Uterus (tissue), 4 donors: ENCODE data around the gene RSPH10B2. TPM values are rescaled to one million over a fixed set of nuclear protein-coding genes. Genes with fewer than 3 reads are reported as not detected.
"Not testable (repeated sequence)": the region's sequence is repeated elsewhere in the genome, so short reads cannot be mapped to it uniquely, and the experiment has no call there.

Experiments used
- DNase-seq, 2 donors: peaks; one replicate each; pipeline ENCODE4 v3.0.0-alpha.2; 2019 to 2020
- H3K27ac ChIP-seq, 2 donors: fragments of 200-600 bp; sonication (generic); 1 replicate in 1 of 2; 2 replicates in 1 of 2; pipeline ENCODE4 v1.5.1; 2016 to 2018
- H3K27me3 ChIP-seq, 2 donors: fragments of 200-600 bp; sonication (generic); one replicate each; pipeline ENCODE4 v1.5.1; 2018 to 2019; ENCODE audit warnings: control low read depth in 1 of 2
- H3K36me3 ChIP-seq, 2 donors: fragments of 200-600 bp; sonication (generic); one replicate each; pipeline ENCODE4 v1.5.1; 2019; ENCODE audit warnings: control low read depth in 1 of 2
- H3K4me1 ChIP-seq, 2 donors: fragments of 200-600 bp; sonication (generic); one replicate each; pipeline ENCODE4 v1.5.1; 2018 to 2019; ENCODE audit warnings: control low read depth in 1 of 2
- H3K4me3 ChIP-seq, 2 donors: fragments of 200-600 bp; sonication (generic); 1 replicate in 1 of 2; 2 replicates in 1 of 2; pipeline ENCODE4 v1.5.1; 2018 to 2019; ENCODE audit warnings: mild to moderate bottlenecking in 1 of 2
- H3K9me3 ChIP-seq, 2 donors: fragments of 200-600 bp; sonication (generic); one replicate each; pipeline ENCODE4 v1.5.1; 2019; ENCODE audit warnings: control low read depth in 1 of 2
- POLR2A ChIP-seq, 2 donors: fragments of 450-650 bp; IDR thresholded peaks; one replicate each; pipeline ENCODE4 v1.6.1; 2016; ENCODE audit warnings: antibody characterized with exemption in 2 of 2, mild to moderate bottlenecking in 1 of 2, moderate library complexity in 1 of 2
- intact Hi-C: fragments of 100-400 bp; cut with DNase I; formaldehyde crosslinking; loops from one replicate; pipeline ENCODE4 v1.15.1; 2023; ENCODE audit warnings: low total_unique reads
- total RNA-seq, 4 donors: library from RNA; depleted of rRNA in 3 of 4; stranded (reverse); fragments of >200 nt in 3 of 4; gene quantifications; one replicate each; pipeline versions ENCODE4 v1.1.0 to v1.2.4, GENCODE V29; 2014 to 2023
- TF ChIP-seq, protein P1 (sequence below), 4 experiments: fragments of 200-600 bp in 2 of 4; fragments of 450-650 bp in 2 of 4; sonication (generic) in 2 of 4; IDR thresholded peaks; one replicate each; pipeline ENCODE4 v1.5.1; 2016 to 2019; ENCODE audit warnings: antibody characterized with exemption in 4 of 4, mild to moderate bottlenecking in 2 of 4, moderate library complexity in 1 of 4
- donor health status: DM: yes; HTN: yes; CAD: no.

RSPH10B2 gene
- total RNA-seq, 4 donors from 2014 or later = 1.0 TPM; not detected in 3

GRCh38 chr7:6714360-6714759, 39.5 kb upstream of the RSPH10B2 start:
- intact Hi-C loops = no loop called here
- Histone ChIP-seq H3K4me3 (no peak overlapping the region), H3K27ac (no peak overlapping the region), H3K36me3 (no peaks in the 10 kb centered on the region), H3K27me3 (no peaks in the 10 kb centered on the region), H3K4me1 (no peaks in the 10 kb centered on the region), H3K9me3 (no peaks in the 10 kb centered on the region)
- TF ChIP-seq POLR2A (IDR thresholded peaks at IDR 0.05) = no peak
- TF ChIP-seq, protein P1, sequence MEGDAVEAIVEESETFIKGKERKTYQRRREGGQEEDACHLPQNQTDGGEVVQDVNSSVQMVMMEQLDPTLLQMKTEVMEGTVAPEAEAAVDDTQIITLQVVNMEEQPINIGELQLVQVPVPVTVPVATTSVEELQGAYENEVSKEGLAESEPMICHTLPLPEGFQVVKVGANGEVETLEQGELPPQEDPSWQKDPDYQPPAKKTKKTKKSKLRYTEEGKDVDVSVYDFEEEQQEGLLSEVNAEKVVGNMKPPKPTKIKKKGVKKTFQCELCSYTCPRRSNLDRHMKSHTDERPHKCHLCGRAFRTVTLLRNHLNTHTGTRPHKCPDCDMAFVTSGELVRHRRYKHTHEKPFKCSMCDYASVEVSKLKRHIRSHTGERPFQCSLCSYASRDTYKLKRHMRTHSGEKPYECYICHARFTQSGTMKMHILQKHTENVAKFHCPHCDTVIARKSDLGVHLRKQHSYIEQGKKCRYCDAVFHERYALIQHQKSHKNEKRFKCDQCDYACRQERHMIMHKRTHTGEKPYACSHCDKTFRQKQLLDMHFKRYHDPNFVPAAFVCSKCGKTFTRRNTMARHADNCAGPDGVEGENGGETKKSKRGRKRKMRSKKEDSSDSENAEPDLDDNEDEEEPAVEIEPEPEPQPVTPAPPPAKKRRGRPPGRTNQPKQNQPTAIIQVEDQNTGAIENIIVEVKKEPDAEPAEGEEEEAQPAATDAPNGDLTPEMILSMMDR (IDR thresholded peaks at IDR 0.05) = no peak
- no peak for DNase-seq

GRCh38 chr7:6715898-6716297, 38.0 kb upstream of the RSPH10B2 start:
- H3K36me3 ChIP-seq, H3K4me1 ChIP-seq, intact Hi-C loops, H3K4me3 ChIP-seq, DNase-seq, H3K27ac ChIP-seq, H3K9me3 ChIP-seq, H3K27me3 ChIP-seq: not testable (repeated sequence)

- no peak for DNase-seq
- H3K27me3 ChIP-seq = no peaks in the 10 kb centered on the region
- no peak overlapping the region for H3K27ac ChIP-seq
- no peak for TF ChIP-seq POLR2A (IDR thresholded peaks at IDR 0.05)
- TF ChIP-seq, protein P1 (IDR thresholded peaks at IDR 0.05) = no peak
- H3K9me3 ChIP-seq = no peaks in the 10 kb centered on the region
- no peaks in the 10 kb centered on the region for H3K36me3 ChIP-seq
- no peaks in the 10 kb centered on the region for H3K4me1 ChIP-seq
- intact Hi-C loops = no loop called here
- H3K4me3 ChIP-seq = no peak overlapping the region
Observed at GRCh38 chr7:6718124-6718523, 35.8 kb upstream of the RSPH10B2 start.

GRCh38 chr7:6724351-6724750, 29.6 kb upstream of the RSPH10B2 start:
- H3K4me3 ChIP-seq, DNase-seq, H3K4me1 ChIP-seq, H3K9me3 ChIP-seq, H3K36me3 ChIP-seq, intact Hi-C loops, H3K27ac ChIP-seq, H3K27me3 ChIP-seq: not testable (repeated sequence)

DNA sequence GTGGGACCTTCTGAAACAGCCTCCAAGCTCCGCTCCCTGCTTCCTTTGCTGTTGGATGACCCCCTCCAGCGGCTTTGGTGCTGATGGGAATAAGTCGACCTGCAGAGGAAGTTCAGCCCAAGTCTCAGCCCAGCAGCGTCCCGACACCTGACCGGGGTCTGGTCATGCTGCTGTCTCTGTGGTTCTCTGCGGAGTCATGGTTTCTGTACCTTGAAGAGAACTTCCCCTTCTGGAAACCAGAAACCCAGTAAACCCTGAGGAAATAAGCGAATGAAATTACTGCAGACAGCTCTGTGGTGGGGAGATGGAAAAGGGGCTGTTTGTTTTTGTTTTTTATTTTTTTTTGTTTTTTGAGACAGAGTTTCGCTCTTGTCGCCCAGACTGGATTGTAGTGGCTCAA, 28.9 kb upstream of the RSPH10B2 start:
- Histone ChIP-seq H3K4me3 (no peak overlapping the region), H3K9me3 (no peaks in the 10 kb centered on the region), H3K4me1 (no peaks in the 10 kb centered on the region), H3K36me3 (no peaks in the 10 kb centered on the region), H3K27me3 (no peaks in the 10 kb centered on the region), H3K27ac (no peak overlapping the region)
- DNase-seq = no peak
- intact Hi-C loops = no loop called here
- TF ChIP-seq, protein P1 (IDR thresholded peaks at IDR 0.05) = no peak
- TF ChIP-seq POLR2A (IDR thresholded peaks at IDR 0.05) = no peak

- H3K36me3 ChIP-seq, H3K27ac ChIP-seq, H3K9me3 ChIP-seq, DNase-seq, H3K27me3 ChIP-seq, intact Hi-C loops, H3K4me3 ChIP-seq, H3K4me1 ChIP-seq: not testable (repeated sequence)
Observed at GRCh38 chr7:6726341-6726740, 27.6 kb upstream of the RSPH10B2 start.

GRCh38 chr7:6727663-6728062, 26.2 kb upstream of the RSPH10B2 start:
- no peaks in the 10 kb centered on the region for H3K9me3 ChIP-seq
- no peaks in the 10 kb centered on the region for H3K27me3 ChIP-seq
- intact Hi-C loops = no loop called here
- H3K4me3 ChIP-seq = no peak overlapping the region
- TF ChIP-seq POLR2A (IDR thresholded peaks at IDR 0.05) = no peak
- TF ChIP-seq, protein P1 (IDR thresholded peaks at IDR 0.05) = no peak
- H3K27ac ChIP-seq = no peak overlapping the region
- no peaks in the 10 kb centered on the region for H3K36me3 ChIP-seq
- no peaks in the 10 kb centered on the region for H3K4me1 ChIP-seq
- DNase-seq = no peak

GRCh38 chr7:6728893-6729491, 24.9 kb upstream of the RSPH10B2 start:
- H3K27me3 ChIP-seq, H3K36me3 ChIP-seq, H3K9me3 ChIP-seq, DNase-seq, intact Hi-C loops, H3K4me1 ChIP-seq: not testable (repeated sequence)
- Histone ChIP-seq H3K4me3 (peak overlapping the region; percentile 47 to 79), H3K27ac (peak overlapping the region; percentile 66 to 76)
